NCI-H774 (cell line): ENCODE results near the gene NAT16.

Source experiments
- DNase-seq: peaks from one replicate; lab custom pipeline; 2025; lab: John Stamatoyannopoulos, UW

NAT16 gene

DNA sequence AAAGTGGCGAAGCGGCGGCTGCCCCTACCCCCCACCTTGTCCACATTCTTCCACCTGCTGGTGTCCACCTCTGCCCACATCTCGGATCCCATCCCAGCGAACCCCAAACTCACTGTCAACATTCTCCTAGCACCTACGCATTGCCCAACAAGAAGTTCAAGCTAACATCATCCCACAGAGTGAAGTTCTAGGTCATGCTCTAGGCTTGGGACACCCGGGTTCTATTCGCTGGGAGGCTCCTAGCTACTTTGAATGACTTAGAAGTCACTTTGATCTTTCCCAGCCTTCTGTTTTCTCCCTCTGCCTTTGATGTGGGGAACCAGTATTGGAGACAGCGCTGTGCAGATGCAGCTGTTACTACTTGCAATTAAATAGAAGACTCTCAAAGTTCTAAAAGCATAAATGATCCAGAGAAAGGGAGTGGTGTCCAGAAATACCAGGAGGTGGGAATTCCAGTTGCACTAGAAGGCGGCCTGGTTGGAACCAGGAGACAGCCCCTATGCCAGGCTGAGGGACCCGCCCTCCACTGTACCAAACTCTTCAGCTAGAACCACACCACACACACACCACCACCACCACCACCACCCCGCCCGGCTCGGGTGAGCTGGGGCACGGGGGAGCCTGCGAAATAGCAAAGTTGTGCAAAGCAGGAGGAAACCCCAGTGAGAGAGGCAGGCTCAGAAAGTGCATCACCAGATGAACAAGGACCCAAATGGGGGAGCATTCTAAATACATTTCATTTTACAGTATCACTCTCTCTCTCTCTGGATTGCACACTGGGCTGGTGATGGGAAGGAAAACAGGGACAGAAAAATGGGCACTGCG is 9.3 kb downstream of the NAT16 start:
- no peak for DNase-seq

DNA sequence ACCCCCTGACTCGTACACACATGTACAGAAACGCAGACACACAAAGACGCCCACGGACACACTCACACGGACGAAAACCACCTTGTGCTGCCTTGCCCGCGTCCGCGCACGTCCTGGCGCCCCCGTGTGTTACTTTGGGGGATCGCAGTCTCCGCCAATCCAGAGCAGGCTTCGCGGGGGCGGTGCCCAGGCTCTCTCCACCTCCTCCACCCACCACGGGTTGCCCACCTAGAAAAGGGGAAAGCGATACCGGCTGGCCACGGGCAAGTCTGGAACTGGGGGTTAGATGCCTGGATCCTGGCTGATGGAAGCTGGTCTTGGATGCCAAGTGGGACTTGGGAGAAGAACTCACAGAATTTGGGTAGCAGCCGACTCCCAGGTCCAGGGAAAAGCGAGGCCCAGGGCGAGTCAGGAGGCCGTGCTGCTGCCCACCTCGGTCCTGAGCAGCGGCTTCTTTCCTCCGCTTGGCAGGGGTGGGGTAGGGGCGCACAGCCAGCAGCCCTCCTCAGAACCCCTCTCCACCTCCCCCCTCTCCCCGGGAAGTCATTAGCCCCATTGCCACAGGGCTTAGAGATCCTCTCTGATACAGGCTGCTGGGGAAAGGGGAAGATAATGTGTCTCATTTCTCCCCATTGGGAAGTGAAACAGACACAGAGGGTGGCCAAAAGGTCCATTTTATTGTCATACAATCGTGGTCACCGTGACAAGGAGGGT is 10.1 kb downstream of the NAT16 start:
- peak; percentile 24 for DNase-seq

DNA sequence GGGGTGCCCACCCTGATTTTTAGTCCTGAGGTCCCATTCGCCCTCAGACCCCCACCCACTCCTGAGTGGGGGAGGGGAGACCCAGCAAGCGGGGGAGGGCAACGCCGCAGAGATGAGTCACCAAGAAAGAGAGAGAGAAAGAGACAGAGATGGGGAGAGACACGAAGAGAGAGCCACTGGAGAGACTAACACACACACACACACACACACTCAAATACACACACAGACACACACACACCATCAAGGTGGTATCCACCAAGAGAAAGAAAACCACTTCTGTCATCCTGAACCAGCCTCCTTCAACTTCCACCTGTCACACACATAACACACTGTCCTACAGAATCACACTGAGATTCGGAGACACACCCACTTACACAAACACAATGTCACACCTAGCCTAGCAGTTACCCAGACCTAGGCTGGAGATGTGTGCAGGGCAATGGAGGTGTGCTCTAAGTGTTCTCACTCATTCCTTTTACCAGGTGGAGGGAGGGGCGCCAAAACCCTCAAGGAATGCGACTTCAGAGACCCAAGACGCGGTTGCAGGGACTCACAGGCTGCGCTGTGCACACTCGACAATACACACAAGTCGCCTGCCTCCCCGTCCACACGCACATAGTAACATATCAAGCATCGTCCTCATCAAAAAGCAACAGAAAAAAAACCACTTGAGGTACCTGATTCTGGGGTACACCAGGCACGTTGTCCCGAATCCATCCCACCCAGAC is 10.8 kb downstream of the NAT16 start:
- no peak for DNase-seq

DNA sequence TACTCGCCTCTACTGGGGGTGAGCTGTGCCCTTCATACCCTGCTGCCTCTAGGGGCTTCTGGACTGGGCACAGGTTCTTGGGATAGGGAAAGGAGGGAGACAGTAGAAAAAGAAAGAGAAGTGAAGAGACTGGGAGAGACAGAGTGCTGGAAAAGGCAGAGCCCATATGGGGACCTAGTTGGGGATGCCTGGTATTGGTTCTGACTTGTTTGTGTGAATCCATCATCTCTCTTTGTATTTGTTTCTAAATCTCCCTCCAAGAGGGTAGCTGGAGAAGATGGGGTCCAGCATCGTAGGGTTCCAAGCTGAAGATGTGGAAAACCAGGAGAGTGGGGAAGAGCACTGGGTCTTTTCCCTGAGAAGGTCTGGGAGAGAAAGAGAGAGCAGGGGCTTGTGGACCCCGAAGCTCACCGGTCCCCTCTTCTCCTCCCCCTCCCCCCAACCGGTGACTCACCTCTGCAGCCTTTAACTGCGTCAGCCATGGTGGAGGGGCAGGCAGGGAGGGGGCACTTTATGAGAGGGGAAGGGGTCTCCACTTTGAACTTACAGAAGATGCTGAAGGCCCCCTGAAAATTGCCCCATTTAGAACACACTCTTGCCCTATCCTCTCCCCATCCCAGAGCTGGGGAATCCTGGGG is 11.6 kb downstream of the NAT16 start:
- DNase-seq: no peak

DNA sequence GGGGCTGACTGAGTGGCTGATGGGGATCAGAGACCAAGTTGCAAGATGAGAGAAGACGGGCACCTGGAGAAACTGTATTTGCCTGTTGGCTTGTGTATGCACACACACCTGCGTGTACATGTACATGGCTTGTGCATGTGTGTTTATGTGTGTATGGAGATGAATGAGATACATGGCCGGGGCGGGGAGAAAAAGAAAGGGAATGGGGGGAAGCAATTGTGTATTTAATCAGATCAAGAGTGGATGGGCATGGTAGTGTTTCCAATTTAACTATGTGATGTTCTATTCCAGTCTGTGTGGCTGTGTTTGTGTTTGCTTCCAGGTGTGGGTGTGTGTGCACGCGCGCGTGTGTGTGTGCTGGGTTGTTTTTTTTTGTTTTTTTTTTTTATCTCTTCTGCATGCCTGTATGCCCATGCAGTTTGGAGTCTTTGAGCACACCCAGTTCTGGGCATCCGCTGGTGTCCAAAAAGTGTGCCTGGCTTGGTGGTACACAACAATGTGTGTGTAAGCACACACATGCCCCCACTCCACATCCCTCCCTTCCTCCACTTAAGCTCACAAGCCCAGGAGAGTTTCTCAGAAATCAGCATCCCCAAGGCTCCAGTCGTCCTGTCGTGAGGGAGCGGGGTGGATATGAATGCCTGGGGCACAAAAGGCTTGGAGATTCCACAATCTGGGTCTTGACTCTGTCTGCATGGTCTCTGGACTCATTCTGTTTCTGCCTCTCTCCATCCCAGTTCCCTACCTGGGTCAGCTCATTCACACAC is 12.3 kb downstream of the NAT16 start:
- no peak for DNase-seq

DNA sequence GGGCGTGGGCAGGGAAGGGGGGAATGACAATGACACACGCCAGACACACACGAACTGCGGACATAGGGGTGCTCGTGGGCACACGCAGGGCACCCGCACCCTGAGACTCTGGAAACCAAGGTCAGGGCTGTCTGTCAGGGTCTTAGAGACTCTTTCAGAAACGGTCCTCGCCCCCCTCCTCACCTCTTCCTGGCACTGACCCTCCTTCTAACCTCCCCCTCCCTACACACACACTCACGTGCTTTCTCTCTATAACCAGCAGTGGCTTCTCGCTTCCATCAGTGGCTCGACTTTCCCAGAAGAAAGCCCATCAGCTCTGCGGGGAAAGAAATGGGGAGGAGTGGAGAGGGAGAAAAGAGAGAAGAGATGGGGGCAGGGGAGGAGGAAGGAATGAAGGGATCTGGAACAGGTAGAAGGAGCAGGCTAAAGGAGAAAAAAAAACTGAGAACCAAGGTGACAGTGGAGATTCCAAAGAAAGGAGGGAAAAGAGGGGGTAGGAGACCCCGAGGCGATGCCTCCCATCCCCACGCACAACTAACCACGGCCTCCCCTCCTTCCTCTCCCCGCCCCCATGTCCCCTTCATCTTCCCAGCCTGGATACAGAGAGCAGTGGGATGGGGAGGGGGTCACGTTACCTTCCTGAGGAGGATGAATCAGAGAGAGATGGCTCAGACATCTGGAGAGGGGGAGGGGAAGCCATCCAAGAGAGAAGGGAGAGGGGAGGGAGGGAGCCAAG is 13.0 kb downstream of the NAT16 start:
- DNase-seq: no peak

DNA sequence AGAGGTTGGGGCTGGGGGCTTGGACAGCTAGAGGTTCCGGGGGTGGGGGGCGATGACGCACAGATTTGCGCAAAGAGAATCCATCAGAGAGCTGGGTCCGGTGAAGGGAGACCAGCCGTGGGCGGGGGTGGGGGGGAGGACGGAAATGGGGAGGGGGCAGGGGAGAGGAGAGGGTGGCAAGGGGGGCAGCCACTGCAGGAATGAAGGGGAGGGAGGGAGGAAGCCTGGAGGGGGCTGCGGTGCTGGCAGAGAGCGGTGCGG is 13.5 kb downstream of the NAT16 start:
- no peak for DNase-seq

DNA sequence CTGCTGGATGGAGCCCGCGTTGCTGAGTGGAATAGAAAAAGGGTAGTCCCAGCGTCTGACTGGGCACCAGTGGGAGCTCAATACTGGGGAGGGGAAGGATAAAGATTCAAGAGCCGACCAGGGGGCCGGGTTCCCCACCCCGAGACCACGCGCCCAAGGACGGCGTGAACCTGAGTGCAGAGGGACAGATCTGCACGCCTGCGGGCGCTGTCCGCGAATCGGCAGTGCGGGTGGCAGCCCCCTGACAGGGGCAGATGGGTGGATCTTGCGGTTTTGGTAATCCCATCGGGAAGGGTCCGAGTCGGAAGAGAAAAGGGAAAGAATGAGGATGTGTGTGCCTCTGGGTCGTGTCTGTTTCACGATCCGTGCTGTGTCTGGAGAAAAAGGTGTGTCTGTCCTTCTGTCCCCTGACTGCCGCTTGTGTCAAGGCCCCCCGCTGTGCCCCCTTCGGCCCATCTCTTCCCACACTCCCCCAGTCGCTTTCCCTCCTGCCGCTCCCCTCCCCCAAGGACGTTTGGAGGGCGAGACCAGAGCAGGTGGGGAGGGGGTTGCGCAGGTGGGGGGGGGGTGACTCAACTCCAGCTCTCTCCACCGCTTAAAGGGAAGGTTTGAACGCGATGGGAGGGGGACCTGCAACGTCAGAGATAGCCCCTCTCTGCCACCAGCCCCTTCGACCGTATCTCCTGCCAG is 14.0 kb downstream of the NAT16 start:
- no peak for DNase-seq

DNA sequence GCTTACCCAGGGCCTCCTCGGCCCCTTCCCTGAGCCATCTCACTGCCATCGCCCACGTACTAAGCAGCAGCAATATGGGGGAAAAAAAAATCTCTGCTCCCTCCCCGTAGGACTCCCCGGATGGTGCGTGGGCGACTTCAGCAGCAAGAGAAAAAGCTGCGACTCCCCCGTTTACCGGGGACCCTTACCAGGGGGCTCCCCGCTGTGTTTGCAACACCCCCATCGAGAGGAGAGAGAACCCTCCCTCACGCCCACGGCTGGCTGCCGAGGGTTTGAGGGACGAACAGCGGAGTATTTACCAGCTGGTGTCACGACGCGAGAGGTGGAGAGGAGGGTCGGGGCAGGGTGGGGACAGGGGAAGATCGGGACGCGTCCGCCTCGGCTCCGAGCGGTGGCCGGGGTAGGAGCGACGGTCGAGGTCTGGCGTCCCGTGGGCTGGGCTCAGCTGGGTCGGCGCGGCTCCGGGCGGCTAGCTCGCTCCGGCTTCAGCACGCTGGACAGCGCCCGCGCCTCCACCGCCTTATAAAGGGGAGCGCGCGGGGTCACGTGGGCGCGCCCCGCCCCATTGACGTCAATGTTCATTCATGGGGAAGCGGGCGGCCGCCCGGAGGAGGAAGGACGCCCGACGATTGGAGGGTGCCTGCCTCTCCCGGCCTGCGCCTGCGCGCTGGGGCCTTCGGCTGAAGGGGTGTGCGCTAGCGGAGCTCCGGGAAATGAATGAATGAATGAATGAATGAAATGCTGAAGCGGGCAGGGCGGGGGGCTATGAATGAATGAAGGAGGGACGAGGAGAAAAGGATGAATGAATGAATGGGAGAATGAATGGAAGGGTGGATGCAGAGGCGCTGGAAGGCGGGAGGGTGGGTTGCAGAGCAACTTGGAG is 14.8 kb downstream of the NAT16 start, which contains the start of gene VGF:
Gene VGF, minus strand, starts transcription at position 495 of the 883 bp plus-strand sequence. CDS start 726 bp downstream, outside the sequence.
- peak; percentile 94 for DNase-seq

DNA sequence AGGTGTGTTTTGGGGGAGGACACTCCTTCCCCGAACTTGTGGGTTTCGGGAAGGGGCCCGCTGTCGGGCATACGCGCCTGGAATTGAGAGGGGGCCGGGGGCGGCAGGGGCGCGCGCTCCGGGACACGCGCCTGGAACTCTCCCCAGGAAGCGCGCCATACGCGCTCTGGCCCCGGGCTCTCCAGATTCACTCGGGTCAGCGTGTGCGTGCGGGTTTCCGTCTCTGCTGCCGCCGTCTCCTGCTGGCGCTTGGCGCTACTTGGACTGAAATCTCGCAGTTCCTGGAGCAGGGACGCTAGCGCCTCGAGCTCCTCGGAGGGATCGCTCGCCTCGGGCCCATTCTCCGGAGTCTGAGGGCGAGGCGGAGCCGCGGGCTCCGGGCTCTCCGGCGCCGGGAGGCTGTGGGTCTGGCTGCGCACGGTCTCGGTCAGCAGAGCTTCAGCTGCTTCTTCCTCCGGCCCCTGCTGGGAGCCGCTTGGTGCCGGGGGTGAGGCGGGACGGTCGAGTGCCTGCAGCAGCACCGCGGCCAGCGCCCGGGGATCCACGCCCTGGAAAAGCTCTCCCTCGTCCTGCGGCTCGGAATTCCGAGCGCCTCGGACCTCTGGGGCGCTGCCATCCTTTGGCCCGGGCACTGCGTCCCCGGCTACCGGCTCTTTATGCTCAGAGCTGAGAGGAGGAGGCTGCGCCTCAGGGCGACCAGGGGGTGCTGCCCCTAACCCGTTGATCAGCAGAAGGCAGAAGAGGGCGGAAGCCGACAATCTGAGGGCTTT is 15.8 kb downstream of the NAT16 start:
- DNase-seq: no peak

DNA sequence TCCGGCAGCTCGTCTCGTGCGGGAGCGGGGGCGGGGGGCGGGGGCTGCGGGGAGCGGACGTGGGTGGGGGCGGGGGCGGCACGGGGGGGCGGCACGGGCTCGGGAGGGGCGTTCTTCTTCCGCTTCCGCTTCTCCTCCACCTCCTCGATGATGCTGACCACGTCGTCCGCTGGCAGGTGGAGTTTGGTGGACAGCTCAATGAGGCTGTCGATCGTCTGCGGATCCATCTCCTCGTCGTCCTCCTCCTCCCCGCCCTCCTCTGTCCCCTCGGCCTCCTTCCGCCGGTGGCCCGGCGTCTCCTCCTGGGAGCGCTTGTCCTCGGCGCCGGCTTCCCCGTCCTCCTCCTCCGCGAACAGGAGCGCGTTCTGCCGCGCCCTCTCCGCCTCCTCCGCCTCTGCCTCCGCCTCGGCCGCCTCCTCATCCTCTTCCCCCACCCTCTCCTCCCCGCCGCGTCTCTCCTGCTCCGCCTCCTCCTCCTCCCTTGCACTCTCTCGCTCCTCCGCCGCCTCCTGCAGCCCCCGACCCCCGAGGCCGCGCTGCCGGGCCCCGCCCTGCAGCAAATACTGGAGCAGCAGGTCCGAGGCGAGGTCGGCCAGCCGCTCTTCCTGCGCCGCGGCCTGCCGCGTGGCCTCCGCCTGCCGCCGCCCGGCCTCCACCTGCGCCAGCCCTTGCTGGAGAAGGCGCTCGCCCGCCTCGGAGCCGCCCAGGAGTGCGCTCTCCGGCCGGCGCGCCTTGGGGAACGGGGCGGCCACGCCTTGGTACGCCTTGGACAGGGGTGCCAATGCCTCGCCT is 16.6 kb downstream of the NAT16 start:
- peak; percentile 42 for DNase-seq

DNA sequence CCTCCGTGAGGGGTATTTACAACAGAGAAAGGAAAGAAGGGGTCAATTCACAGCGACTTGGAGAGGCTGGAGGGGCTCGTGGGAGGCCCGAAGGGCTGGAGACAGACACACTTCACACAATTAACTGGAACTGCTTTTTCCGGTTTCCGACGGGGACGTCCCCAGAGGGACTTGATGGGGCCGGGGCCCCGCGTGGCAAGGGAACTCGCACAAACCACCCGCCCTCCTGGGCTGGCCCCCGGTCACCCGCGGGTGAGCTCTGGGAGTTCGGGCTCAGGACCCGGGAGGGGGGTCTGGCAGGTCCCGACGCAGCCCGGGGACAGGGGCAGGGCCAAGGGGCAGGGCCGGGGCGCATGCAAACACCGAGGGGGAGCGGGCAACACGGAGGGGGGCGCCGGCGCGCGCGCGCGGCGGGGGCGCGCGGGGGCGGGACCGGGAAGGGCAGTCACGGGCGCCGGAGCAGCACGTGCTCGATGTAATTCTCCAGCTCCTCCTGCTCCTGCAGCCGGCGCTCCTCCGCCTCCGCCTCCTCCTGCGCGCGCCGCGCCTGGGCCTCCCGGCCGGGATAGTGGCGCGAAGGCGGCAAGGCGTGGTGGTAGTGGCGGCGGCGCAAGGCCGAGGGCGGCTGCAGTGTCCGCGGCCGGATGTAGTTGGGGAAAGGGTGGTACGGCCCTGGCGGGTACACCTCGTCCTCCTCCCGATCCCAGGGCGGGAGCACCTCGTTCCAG is 17.4 kb downstream of the NAT16 start:
- peak; percentile 50 for DNase-seq

DNA sequence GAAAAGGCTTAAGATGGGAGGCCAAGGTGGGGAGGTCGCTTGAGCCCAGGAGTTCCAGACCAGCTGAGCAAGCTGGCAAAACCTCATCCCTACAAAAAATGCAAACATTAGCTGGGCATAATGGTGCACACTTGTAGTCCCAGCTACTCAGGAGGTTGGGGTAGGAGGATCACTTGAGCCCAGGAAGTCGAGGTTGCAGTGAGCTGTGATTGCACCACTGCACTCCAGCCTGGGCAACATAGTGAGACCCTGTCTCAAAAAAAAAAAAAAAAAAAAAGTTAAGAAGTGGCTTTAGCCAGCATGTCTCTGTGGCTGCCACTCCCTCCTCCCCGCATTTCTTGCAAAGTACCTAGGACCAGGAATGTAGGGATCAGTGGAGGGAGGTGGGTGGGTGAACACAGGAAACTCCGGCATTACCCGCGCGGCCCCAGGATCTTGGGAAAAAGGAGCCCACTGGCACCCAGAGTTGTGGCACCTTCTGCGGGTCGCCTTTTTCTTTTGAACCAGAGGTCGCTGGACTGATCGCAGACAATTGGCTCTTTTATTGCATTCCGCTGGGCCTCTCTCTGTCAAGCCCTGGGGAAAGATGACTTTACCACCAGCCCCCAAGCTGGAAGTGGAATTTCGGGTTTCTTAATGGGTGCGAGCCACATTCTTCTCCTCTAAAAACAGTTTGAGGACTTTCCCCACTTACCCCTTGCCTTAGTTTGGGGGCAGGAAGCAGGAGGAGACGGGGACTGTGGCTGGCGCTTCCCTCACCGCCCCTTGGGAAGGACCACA is 18.2 kb downstream of the NAT16 start:
- DNase-seq: no peak

DNA sequence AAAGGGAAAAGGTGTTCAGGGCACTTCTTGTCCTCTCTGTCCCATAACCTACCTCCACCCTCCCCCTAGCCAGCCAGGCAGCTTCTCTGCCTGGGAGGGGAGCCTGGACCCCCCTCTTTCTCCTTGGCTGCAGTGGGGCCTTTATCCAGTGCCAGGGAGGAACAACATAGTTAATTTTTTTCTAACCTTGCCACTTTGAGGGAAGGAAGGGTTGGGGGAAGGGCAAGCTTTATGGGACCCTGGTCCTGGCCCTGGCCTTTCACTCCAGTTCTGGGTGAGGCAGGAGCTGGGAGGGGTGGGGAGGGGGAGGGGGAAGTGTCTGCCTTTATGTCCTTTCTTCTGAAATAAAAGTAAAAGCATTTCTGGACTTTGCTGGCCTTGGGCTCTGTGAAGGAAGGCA is 19.2 kb downstream of the NAT16 start:
- no peak for DNase-seq

DNA sequence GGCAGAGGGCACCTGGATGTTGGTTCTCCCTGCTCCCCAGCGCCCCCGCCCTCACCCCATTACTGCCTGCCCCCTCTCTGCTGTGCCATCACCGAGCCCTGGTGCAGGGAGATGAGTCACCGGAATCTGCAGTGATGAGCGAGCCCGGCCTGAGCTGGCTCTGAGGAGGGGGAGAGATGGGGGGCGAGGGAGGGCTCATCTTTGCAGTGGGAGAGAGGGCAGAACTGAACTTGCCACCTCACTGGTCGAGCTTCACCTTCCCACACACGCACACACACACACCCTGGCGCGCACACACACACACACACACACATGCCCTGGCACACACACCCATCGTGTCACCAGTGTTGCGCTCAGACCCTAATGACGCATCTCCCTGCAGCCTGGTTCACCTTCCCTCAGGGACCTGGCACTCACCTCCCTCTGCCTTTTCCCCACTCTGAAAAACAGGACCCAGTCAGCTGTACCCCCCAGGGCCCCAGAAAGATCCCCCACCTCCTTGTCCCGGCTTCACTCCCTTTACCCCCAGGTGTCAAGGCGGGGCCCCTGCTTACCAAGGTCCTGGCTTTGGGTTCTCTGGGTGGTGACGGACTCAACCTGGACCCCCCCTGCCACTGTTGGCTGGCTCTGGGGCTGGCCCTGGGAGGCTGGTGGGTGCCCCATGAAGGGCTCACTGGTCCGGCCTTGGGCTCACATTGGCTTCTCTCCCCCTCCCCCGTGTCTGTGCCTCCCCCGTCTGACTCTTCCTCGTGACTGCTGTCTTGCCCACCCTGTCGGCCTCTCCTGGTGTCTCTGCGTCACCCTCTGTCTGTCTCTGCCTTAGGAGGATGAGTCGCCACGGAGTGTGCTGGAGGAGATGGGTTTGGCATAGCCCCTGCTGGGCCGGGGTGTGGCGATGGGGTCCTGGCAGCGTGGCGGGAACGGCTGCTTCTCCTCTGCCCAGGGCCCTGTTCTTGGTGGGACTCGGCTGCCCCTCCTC is 20.1 kb downstream of the NAT16 start:
- DNase-seq: no peak
